ENCODE data around the gene CFAP126.
"Not testable (repeated sequence)": the region's sequence is repeated elsewhere in the genome, so short reads cannot be mapped to it uniquely, and the experiment has no call there.

The CFAP126 gene

GRCh38 chr1:161367684-161368400 is at the start of gene CFAP126:
Gene CFAP126 (minus strand): TSS chr1:161367876. CDS start chr1:161367868, 8 bp downstream.
- DNase-seq: peak in 1 of 2 experiments; percentile 29

- DNase-seq: not testable (repeated sequence)
Observed at GRCh38 chr1:161413050-161413449, 45.4 kb upstream of the CFAP126 start.

GRCh38 chr1:161410636-161410970 is 42.9 kb upstream of the CFAP126 start:
- DNase-seq: not testable (repeated sequence)

GRCh38 chr1:161409848-161410635 is 42.4 kb upstream of the CFAP126 start:
- not testable (repeated sequence) for DNase-seq

- DNase-seq: no peak
Observed at GRCh38 chr1:161408429-161409052, 40.9 kb upstream of the CFAP126 start.

- no peak for DNase-seq
Observed at GRCh38 chr1:161407451-161407985, 39.8 kb upstream of the CFAP126 start.

GRCh38 chr1:161406551-161406950 is 38.9 kb upstream of the CFAP126 start:
- DNase-seq: not testable (repeated sequence)

- DNase-seq: no peak
Observed at GRCh38 chr1:161404051-161404597, 36.4 kb upstream of the CFAP126 start.

- DNase-seq: no peak
Observed at GRCh38 chr1:161402446-161402845, 34.8 kb upstream of the CFAP126 start.

- DNase-seq: peak; percentile 92 to 95
Observed at GRCh38 chr1:161399257-161399998, 31.8 kb upstream of the CFAP126 start.

- DNase-seq: no peak
Observed at GRCh38 chr1:161398900-161399256, 31.2 kb upstream of the CFAP126 start.

GRCh38 chr1:161397038-161397437 is 29.4 kb upstream of the CFAP126 start:
- not testable (repeated sequence) for DNase-seq

- no peak for DNase-seq
Observed at GRCh38 chr1:161393151-161393550, 25.5 kb upstream of the CFAP126 start.

GRCh38 chr1:161391611-161392010 is 23.9 kb upstream of the CFAP126 start:
- DNase-seq: no peak

GRCh38 chr1:161391136-161391535 is 23.5 kb upstream of the CFAP126 start:
- not testable (repeated sequence) for DNase-seq

- no peak for DNase-seq
Observed at GRCh38 chr1:161390559-161390858, 22.8 kb upstream of the CFAP126 start.

GRCh38 chr1:161389691-161390558 is 22.2 kb upstream of the CFAP126 start:
- DNase-seq: peak; percentile 92 to 94

GRCh38 chr1:161389158-161389557 is 21.5 kb upstream of the CFAP126 start:
- not testable (repeated sequence) for DNase-seq

GRCh38 chr1:161388639-161389038 is 21.0 kb upstream of the CFAP126 start:
- DNase-seq: no peak

GRCh38 chr1:161382214-161383019 is 14.7 kb upstream of the CFAP126 start:
- DNase-seq: no peak

GRCh38 chr1:161381707-161382106 is 14.0 kb upstream of the CFAP126 start:
- DNase-seq: no peak
